Measurements from ENCODE around the gene GLTP. TPM values are rescaled to one million over a fixed set of nuclear protein-coding genes. Genes with fewer than 3 reads are reported as not detected.

The GLTP gene
- total RNA-seq, 1 experiment from 2014 or later = 34.9 TPM

DNA sequence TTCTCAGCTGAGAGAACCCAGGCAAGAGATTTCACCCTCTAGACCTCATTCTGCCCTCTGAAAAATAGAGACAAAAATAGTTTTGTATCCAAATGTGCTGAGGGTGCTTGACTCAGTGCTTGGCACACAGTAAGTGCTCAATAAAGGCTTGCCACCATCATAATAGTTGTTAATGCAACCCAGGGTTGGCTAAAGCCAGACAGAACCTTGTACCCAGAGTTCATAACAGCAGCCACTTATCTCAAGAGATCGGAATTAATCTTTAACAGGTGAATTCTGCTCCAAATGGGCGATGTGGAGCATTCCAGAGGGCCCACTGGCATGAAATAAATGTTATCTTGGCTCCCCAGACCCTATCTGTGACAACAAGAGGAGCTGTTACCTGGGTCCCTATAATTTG lies 50.1 kb downstream of the GLTP start:
- in situ Hi-C loops (cut with HindIII; ENCODE audit: low sequenced_read_pairs) = no loop called here
- no peak for DNase-seq (ENCODE audit: low spot score)

DNA sequence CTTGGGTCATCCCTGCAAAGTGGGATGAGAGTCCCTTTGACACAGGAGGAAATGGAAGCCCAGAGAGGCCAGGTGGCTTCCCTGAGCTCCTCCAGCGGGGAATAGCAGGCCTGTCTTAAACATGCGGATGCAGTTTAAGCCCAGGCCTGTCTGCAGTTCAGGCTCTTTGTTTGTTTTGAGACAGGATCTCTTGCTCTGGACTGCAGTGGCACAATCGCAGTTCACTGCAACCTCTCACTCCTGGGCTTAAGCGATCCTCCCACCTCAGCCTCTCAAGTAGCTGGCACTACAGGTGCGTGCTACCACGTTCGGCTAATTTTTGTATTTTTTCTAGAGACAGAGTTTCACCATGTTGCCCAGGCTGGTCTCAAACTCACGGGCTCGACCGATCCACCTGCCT lies 50.7 kb downstream of the GLTP start:
- DNase-seq (ENCODE audit: low spot score) = no peak
- in situ Hi-C loops (cut with HindIII; ENCODE audit: low sequenced_read_pairs) = no loop called here

DNA sequence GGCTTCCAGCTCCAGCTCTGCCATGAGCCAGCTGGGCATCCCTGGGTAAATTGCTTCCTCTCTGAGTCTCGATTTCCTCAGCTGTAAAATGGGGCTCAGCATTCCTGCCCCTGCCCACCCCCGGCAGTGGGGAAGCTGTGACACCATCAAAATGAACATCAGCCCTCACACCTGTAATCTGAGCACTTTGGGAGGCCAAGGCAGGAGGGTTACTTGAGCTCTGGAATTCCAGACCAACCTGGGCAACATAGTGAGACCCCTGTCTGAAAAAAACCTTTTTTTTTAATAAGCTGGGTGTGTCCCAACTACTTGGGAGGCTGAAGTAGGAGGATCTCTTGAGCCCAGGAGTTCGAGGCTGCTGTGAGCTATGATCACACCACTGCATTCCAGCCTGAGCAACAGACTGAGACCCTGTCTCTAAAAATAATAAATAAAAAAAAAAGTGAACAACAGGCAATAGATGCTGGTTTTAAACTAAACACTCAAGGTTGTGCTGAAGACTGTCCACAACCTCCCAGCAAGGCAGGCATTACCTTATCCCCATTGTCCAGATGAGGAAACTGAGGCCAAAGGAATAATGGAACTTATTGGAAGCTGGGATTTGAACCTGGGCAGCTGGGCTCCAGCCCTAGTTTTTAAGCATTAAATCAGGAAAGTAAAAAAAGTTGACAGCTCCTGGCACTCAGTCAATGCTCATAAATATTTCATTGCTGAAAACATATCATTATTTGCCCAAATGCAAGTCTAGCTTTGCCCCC lies 51.4 kb downstream of the GLTP start:
- in situ Hi-C loops (cut with HindIII; ENCODE audit: low sequenced_read_pairs) = no loop called here
- no peak for DNase-seq (ENCODE audit: low spot score)

GRCh38 chr12:109827566-109828550 lies 52.5 kb downstream of the GLTP start:
- DNase-seq (ENCODE audit: low spot score) = no peak

DNA sequence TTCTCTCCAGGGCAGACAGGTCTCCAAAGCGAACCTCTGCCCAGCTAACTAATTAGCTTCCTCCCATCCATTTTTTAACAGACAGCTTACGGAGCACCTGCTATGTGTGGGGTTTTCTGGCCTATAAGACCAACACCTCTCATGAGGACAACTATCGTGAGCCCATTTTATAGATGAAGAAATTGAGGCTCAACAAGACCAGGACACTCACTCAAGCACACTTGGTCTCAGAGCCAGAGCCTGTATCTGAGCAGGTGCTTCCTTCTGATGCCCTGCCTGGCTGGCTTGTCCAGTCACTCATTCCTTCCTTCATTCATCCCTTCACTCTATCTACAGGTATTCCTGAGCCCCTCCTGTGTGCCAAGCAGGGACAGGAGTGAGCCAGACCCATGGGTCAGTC lies 53.3 kb downstream of the GLTP start:
- DNase-seq (ENCODE audit: low spot score) = no peak
- in situ Hi-C loops (cut with HindIII; ENCODE audit: low sequenced_read_pairs) = no loop called here

More at GRCh38 chr12:109827566-109828550, 52.5 kb downstream of the GLTP start:
- in situ Hi-C loops (cut with HindIII; ENCODE audit: low sequenced_read_pairs) = no loop called here

DNA sequence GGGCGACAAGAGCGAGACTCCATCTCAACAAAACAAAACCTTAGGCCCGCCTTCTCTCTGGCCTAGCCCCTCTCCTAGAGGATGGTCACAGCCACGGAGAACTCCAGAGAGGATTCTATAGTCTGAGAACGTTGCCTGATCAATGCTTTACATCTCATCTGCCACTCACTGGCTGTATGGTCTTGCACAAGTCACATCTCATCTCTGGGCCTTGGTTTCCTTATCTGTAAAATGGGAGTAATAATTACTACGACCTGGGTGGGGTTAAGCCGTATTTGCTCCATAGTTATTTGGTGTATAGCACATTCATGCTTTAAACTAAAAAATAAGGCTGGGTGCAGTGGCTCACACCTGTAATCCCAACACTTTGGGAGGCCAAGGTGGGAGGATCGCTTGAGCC lies 55.6 kb downstream of the GLTP start:
- no peak for DNase-seq (ENCODE audit: low spot score)
- in situ Hi-C loops (cut with HindIII; ENCODE audit: low sequenced_read_pairs) = no loop called here

GRCh38 chr12:109822951-109823411 lies 57.4 kb downstream of the GLTP start:
- in situ Hi-C loops (cut with HindIII; ENCODE audit: low sequenced_read_pairs) = no loop called here
- peak; percentile 90 for DNase-seq (ENCODE audit: low spot score)

DNA sequence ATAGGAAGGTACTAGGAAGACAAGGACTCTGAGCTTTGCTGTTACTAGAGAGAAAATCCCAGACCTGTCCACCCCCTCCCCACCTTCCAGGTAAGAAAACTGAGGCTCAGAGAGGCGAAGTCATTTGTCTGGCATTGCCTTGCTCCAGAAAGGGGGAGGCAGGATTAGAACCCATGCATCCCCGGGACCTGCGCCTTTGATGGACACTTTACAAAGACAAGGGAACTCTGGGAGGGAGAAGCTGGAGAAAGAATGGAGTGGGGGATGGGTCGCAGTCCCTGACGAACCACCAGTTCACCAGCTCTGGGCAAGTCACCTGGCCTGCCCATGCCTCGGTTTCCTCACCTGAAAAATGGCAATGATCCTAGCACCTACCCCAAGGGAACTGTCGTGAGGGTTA lies 57.9 kb downstream of the GLTP start:
- in situ Hi-C loops (cut with HindIII; ENCODE audit: low sequenced_read_pairs) = no loop called here
- no peak for DNase-seq (ENCODE audit: low spot score)

DNA sequence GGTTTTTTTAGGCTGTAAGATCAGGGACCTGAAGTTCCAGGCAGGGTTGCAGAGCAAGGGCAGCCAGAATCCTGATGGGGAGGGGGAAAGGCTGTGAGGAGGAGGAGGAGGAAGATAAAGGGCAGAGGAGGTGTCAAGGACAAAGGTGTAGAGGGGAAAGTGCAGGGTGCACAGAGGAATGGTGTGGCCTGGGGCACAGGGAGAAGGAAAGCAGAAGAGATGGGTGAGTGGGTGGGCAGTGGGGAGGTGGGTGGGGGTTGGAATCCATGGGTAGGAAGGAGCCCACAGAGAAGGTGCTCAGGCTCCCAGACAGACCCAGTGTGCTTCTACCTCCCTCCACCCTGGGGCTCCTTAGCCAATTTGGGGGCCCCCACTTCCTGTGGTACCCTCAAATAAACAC lies 58.4 kb downstream of the GLTP start:
- no peak for DNase-seq (ENCODE audit: low spot score)
- in situ Hi-C loops (cut with HindIII; ENCODE audit: low sequenced_read_pairs) = no loop called here

- DNase-seq (ENCODE audit: low spot score) = peak; percentile 91
- in situ Hi-C loops (cut with HindIII; ENCODE audit: low sequenced_read_pairs) = no loop called here
These were observed 59.4 kb downstream of the GLTP start for GRCh38 chr12:109820816-109821381.

DNA sequence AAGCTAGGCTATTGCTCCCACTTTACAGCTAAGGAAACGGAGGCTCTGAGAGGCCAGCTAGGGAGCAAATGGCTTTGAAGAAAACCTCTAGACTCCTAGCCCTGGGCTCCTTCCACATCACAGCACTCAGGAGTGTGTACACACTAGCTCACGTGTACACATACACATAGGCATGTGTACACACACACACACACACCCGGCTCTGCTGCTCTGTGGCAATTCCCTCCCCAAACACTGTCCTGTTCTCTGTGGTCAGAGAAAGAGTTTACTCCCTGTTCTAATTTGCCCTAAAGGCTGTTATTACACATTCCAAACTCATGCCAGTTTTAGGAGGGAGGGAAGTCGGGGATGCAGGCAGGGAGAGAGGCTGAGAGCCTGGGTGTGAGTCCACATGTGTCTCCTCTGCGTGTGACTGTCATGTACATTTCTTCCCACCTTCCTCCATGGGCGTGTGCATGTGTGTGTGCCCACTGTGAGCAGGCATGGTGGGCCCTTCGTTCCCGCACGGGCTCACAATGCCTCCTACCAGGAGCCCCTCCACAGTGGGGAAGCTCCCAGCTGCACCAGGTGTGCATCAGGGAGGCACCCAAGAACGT lies 61.3 kb downstream of the GLTP start:
- DNase-seq (ENCODE audit: low spot score) = peak; percentile 34
- in situ Hi-C loops (cut with HindIII; ENCODE audit: low sequenced_read_pairs) = no loop called here

- in situ Hi-C loops (cut with HindIII; ENCODE audit: low sequenced_read_pairs) = no loop called here
- no peak for DNase-seq (ENCODE audit: low spot score)
These were observed 62.1 kb downstream of the GLTP start for GRCh38 chr12:109818253-109818652.

- in situ Hi-C loops (cut with HindIII; ENCODE audit: low sequenced_read_pairs) = no loop called here
- DNase-seq (ENCODE audit: low spot score) = no peak
These were observed 62.6 kb downstream of the GLTP start for GRCh38 chr12:109817627-109818231.

- no peak for DNase-seq (ENCODE audit: low spot score)
- in situ Hi-C loops (cut with HindIII; ENCODE audit: low sequenced_read_pairs) = no loop called here
These were observed 63.5 kb downstream of the GLTP start for GRCh38 chr12:109816870-109817269.

DNA sequence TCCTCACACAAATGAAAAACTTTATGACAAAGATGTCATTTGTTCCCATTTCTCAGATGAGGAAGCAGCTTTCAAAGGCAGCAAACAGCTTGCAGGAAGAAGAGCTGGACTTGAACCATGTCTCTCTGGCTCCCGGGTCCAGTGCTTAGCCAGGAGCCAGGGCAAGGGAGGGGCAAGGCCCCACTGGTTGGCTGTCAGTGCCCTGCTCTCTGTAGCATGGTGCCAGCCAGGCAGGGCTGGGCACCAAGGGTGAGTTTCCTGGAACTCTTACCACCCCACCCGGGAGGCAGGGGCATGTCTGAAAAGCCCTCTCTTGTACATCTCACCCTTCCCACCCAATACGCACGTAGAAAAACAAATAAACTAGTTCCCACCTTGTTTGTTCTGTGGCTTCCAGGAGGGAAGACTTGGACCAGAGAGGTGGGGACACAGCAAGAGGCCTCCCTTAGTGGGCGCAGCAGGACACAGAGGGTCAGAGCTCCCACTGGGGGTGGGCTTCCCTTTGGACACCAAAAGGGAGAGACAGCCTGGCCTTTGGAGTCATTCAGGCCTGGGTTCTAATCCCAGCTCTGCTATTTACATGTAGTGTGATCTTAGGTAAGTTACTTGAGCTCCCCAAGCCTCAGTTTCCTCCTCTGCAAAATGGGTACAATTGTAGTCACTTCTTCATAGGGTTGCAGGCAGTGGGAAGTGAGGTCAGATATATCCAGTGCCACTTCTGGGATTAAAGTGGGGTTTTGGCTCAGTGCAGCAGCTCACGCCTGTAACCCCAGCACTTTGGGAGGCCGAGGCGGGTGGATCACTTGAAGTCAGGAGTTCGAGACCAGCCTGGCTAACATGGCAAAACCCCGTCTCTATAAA lies 64.4 kb downstream of the GLTP start:
- DNase-seq (ENCODE audit: low spot score) = no peak
- in situ Hi-C loops (cut with HindIII; ENCODE audit: low sequenced_read_pairs) = no loop called here

- in situ Hi-C loops (cut with HindIII; ENCODE audit: low sequenced_read_pairs) = no loop called here
- DNase-seq (ENCODE audit: low spot score) = no peak
These were observed 65.1 kb downstream of the GLTP start for GRCh38 chr12:109815225-109815624.

DNA sequence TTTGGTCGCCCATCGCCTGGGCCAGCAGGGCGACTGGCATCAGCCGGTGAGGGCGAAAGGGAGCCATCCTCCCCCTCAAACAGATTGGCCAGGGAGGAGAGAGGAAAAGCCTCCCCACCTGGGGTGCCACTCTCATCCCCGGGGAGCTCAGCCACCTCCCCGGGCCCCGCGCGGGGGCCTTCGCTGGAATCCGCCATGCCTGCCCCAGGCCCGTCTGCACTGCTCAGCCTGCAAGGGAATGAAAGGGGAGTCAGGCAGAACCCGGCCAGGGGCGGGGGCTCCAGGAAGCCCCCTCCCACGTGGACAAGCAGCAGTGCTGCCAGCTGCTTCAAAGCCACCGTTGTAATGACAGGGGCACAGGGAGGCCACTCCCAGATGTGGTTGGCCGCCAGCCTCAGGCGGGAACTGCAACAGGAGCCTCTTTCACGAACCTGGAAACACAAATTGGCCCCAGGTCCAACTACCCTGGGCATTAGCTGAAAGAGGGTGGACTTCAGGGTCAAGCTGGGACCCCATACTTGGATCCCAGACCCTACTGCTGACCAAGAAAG lies 65.7 kb downstream of the GLTP start:
- DNase-seq (ENCODE audit: low spot score) = no peak
- in situ Hi-C loops (cut with HindIII; ENCODE audit: low sequenced_read_pairs) = no loop called here

DNA sequence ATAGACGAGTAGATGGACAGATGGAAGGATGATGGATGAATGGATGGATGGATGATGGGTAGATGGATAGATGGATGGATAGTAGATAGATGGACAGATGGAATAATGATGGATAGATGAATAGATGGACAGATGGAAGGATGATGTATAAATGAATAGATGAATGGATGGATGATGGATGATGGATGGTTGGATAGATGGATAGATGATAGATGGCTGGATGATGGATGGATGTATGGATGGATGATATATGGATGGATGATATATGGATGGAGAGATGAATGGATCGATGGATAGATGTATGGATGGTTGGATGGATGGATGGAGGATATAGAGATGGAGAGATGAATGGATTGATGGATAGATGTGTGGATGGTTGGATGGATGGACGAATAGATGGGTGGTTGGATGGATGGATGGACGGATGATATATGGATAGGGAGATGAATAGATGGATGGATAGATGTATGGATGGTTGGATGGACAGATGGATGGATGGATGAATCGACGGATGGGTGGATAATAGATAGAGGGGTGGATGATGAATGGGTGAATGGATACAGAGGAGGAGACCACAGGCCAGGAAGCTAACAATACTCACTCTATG lies 66.4 kb downstream of the GLTP start:
- in situ Hi-C loops (cut with HindIII; ENCODE audit: low sequenced_read_pairs) = no loop called here
- DNase-seq (ENCODE audit: low spot score) = no peak
